ENCODE data around the gene ZNF576.

DNA sequence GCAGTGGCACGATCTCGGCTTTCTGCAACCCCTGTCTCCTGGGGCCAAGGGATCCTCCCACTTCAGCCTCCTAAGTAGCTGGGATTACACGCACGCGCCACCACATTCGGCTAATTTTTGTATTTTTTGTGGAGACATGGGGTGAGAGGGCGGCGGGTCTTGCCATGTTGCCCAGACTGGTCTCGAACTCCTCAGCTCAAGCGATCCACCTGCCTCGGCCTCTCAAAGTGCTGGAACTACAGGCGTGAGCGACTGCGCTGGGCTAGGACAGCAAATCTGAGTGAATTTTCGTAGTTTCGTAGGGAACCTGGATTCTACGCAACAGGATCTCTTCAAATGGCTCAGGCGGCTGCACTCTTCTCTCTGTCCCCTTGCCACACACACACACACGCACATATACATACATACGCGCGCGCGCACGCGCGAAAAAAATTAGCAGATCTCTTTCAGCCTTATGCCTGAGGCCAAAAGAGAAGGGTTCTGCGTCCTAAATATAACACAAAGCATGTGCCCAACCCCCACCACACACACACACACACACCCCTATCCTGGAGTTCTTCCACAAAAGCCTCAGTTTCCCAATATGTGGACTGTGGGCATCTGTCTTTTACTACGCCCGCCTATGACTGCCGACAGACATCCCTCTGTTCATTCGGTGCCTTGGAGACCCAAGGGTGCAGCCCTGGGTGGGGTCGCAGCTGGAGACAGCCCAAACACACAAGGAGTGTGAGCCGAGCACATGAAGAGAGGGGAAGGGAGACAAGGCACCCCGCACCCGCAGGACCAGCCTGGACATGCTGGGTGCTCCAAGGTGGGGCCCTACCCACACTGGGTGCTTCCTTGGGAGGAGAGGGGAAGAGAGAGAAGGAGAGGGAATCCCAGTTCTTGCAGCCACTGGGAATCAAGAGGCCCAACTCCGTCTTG is 20.2 kb upstream of the ZNF576 start:
- TF ChIP-seq POLR2AphosphoS5 (IDR thresholded peaks at IDR 0.05), result no peak
- TF ChIP-seq, protein P1, sequence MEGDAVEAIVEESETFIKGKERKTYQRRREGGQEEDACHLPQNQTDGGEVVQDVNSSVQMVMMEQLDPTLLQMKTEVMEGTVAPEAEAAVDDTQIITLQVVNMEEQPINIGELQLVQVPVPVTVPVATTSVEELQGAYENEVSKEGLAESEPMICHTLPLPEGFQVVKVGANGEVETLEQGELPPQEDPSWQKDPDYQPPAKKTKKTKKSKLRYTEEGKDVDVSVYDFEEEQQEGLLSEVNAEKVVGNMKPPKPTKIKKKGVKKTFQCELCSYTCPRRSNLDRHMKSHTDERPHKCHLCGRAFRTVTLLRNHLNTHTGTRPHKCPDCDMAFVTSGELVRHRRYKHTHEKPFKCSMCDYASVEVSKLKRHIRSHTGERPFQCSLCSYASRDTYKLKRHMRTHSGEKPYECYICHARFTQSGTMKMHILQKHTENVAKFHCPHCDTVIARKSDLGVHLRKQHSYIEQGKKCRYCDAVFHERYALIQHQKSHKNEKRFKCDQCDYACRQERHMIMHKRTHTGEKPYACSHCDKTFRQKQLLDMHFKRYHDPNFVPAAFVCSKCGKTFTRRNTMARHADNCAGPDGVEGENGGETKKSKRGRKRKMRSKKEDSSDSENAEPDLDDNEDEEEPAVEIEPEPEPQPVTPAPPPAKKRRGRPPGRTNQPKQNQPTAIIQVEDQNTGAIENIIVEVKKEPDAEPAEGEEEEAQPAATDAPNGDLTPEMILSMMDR (IDR thresholded peaks at IDR 0.05), result no peak

All from suprapubic skin (tissue), 3 donors.